ENCODE data around the gene EFNA3.

Gene EFNA3

DNA sequence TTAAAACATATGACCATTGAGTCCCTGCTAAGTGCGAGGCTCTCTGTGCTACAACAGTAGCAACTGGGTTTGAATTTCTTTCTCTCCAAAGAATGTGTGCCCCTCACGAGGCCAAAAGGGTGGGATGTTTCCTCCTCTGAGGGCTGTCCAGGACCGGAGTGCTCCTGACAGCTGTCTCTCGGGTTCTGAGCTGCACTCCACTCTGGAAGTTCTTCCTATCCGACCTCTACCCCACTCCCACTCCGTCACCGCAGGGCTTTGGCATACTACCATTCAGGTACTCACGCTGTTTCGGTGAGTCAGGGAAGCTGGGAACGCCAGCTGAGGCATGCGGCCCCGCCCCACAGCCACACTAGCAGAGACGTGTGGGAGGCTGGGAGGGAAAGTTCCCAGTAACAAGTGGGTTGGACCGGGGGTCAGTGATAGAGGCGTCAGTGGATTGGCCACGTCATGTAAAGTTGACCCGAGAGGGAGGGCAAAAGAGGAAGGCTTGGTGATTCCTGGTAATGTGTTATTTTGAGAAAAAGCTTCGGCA lies 56.3 kb downstream of the EFNA3 start:
- Histone ChIP-seq H3K4me3 (ENCODE audit: low read depth, low read length) (peak overlapping the region; percentile 58), H3K27ac (ENCODE audit: extremely low read depth, low read depth, low read length) (peak overlapping the region; percentile 88), H3K36me3 (ENCODE audit: control insufficient read depth in 2 of 2, insufficient read depth in 1 of 2, low read length in 2 of 2) (peaks cover 3 to 55% of the 10 kb centered on the region in 2 experiments; a peak in 2 of 3 replicates), H3K4me1 (ENCODE audit: control insufficient read depth, insufficient read depth, low read length) (peaks cover 2% of the 10 kb centered on the region; the same call in 1 of the 2 replicates), H3K9me3 (ENCODE audit: control insufficient read depth, insufficient read depth, low read depth, low read length) (no peaks in the 10 kb centered on the region)
- ChIA-PET POLR2A (interaction anchor here (0.6 to 2.2 kb wide), 6 partner anchors 8 to 70 kb away, joined by 4 to 13 read pairs (median 4); partner anchors contain the start of genes KRTCAP2 and TRIM46), CTCF (interaction anchor here (0.9 to 8.1 kb wide), 9 partner anchors 11 to 73 kb away, joined by 3 to 54 read pairs (median 4); partner anchors contain the start of gene KRTCAP2)
- TF ChIP-seq RBAK (tag by site-specific recombination; IDR thresholded peaks at IDR 0.05) (no peak), INSM2 (tag by site-specific recombination; IDR thresholded peaks at IDR 0.05) (0 out of 2 replicates have a peak, but pooled peaks have one; percentile 37), ZNF175 (tag by site-specific recombination; IDR thresholded peaks at IDR 0.05) (no peak), ZNF223 (tag by site-specific recombination; IDR thresholded peaks at IDR 0.05) (no peak), ZNF426 (tag by site-specific recombination; IDR thresholded peaks at IDR 0.05) (no peak), ZNF18 (tag by site-specific recombination; IDR thresholded peaks at IDR 0.05) (no peak), ZNF560 (tag by site-specific recombination; IDR thresholded peaks at IDR 0.05; ENCODE audit: borderline replicate concordance) (no peak), ZNF266 (tag by site-specific recombination; IDR thresholded peaks at IDR 0.05; ENCODE audit: low read depth) (no peak), PRDM4 (tag by site-specific recombination; IDR thresholded peaks at IDR 0.05) (no peak), ZNF544 (tag by site-specific recombination; IDR thresholded peaks at IDR 0.05) (no peak), ZNF23 (tag by site-specific recombination; IDR thresholded peaks at IDR 0.05; ENCODE audit: borderline replicate concordance) (no peak), ZNF626 (tag by site-specific recombination; IDR thresholded peaks at IDR 0.05) (no peak), KLF9 (tag by site-specific recombination; IDR thresholded peaks at IDR 0.05; ENCODE audit: low read depth) (peak; percentile 87), ZNF132 (tag by site-specific recombination; IDR thresholded peaks at IDR 0.05; ENCODE audit: borderline replicate concordance) (no peak), ZNF837 (tag by site-specific recombination; IDR thresholded peaks at IDR 0.05) (no peak), ZNF350 (tag by site-specific recombination; IDR thresholded peaks at IDR 0.05) (no peak), ZNF701 (tag by site-specific recombination; IDR thresholded peaks at IDR 0.05) (no peak), ZNF341 (tag by site-specific recombination; IDR thresholded peaks at IDR 0.05; ENCODE audit: low read depth) (peak; percentile 11; the same call in 1 of the 2 replicates), ZNF791 (tag by site-specific recombination; IDR thresholded peaks at IDR 0.05) (no peak), ZNF16 (tag by site-specific recombination; IDR thresholded peaks at IDR 0.05; ENCODE audit: low read depth) (no peak), AEBP2 (tag by site-specific recombination; IDR thresholded peaks at IDR 0.05; ENCODE audit: borderline replicate concordance) (no peak), ZFP37 (tag by site-specific recombination; IDR thresholded peaks at IDR 0.05) (no peak; the same call in 1 of the 2 replicates), GLIS1 (tag by site-specific recombination; IDR thresholded peaks at IDR 0.05) (peak; percentile 14; the same call in 1 of the 2 replicates), ZNF610 (tag by site-specific recombination; IDR thresholded peaks at IDR 0.05; ENCODE audit: borderline replicate concordance) (no peak), ZNF10 (tag by site-specific recombination; IDR thresholded peaks at IDR 0.05) (no peak), ZNF555 (tag by site-specific recombination; conservative IDR thresholded peaks at IDR 0.05) (no peak), GLIS2 (tag by site-specific recombination; IDR thresholded peaks at IDR 0.05) (peak; percentile 52), ZNF747 (tag by site-specific recombination; IDR thresholded peaks at IDR 0.05) (no peak)
- TF ChIP-seq, protein P1, sequence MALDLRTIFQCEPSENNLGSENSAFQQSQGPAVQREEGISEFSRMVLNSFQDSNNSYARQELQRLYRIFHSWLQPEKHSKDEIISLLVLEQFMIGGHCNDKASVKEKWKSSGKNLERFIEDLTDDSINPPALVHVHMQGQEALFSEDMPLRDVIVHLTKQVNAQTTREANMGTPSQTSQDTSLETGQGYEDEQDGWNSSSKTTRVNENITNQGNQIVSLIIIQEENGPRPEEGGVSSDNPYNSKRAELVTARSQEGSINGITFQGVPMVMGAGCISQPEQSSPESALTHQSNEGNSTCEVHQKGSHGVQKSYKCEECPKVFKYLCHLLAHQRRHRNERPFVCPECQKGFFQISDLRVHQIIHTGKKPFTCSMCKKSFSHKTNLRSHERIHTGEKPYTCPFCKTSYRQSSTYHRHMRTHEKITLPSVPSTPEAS (tag by site-specific recombination; IDR thresholded peaks at IDR 0.05), result no peak

Data from HEK293 (cell line).